GM12865 (cell line): ENCODE measurements around the gene SOHLH1.

Experiments
- DNase-seq: peaks from one replicate; pipeline ENCODE4 v3.0.0; 2010; ENCODE audit warnings: low read depth
- H3K4me3 ChIP-seq: 2 replicates; pipeline ENCODE4 v1.5.1; 2011; ENCODE audit warnings: mild to moderate bottlenecking, low read depth, low read length, control low read depth
- TF ChIP-seq, protein P1 (sequence below): IDR thresholded peaks from 2 replicates; pipeline ENCODE4 v1.5.1; 2011; ENCODE audit warnings: low read length, control low read depth, low read depth, inconsistent platforms; ENCODE audit not compliant: insufficient read depth; ENCODE audit errors: missing control alignments

The SOHLH1 gene

DNA sequence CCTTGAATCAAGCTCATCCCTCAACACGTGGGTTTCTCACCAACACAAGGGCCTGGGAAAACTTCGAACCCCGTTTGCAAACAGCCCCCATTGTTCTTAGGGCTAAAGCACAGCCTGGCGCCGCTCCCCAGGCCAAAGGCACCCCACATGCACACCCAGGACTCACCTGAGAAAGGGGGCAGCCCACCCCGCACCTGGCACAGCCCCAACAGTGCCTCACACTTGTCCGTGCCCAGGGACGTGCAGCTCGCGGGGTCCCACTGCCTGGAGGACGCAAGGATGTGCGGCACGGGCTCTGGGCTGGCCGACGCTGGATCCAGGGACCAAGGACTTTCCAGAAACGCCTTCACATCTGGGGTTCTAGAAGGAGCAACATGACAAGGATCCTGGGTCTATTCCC lies 2.8 kb downstream of the SOHLH1 start:
- no peak overlapping the region for H3K4me3 ChIP-seq
- no peak for DNase-seq
- TF ChIP-seq, protein P1, sequence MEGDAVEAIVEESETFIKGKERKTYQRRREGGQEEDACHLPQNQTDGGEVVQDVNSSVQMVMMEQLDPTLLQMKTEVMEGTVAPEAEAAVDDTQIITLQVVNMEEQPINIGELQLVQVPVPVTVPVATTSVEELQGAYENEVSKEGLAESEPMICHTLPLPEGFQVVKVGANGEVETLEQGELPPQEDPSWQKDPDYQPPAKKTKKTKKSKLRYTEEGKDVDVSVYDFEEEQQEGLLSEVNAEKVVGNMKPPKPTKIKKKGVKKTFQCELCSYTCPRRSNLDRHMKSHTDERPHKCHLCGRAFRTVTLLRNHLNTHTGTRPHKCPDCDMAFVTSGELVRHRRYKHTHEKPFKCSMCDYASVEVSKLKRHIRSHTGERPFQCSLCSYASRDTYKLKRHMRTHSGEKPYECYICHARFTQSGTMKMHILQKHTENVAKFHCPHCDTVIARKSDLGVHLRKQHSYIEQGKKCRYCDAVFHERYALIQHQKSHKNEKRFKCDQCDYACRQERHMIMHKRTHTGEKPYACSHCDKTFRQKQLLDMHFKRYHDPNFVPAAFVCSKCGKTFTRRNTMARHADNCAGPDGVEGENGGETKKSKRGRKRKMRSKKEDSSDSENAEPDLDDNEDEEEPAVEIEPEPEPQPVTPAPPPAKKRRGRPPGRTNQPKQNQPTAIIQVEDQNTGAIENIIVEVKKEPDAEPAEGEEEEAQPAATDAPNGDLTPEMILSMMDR: no peak

DNA sequence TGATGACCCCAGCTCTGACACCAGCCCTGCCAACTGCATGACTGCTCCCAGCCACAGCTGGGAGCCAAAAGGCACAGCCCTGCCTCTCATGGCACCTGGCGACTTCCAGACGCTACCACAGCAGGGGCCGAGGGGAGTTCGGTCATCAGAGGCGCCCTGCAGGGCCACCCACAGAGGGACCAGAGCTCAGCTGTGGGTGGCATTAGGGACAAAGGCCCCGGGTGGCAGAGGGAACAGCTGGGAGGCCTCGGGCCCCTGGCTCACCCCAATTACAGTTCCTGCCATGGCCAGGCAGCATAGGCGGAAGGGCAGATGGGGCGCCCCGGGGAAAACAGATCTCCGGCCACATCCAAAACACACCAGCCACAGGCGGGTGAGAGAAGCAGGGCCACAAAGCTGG lies 3.6 kb downstream of the SOHLH1 start:
- no peak overlapping the region for H3K4me3 ChIP-seq
- DNase-seq: no peak
- TF ChIP-seq, protein P1: no peak

DNA sequence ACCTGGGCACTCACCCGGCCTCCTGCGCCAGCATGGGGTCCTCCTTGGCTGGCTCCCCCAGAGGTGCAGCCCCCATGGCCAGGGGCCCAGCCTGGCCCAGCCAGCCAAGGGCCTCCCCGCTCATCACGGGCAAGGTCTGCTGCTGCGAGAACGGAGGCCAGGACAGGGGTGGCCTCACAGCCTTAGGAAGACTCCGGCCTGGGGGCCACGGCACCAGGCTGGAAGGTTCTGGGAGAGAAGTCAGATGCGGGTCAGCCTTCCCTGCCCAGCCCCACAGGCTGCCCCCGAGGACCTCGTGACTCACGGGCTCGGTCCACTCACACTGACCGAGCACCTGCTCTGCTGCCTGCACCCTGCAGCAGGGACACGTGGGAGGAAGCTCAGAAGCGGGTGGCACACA lies 4.2 kb downstream of the SOHLH1 start:
- DNase-seq: no peak
- no peak overlapping the region for H3K4me3 ChIP-seq
- TF ChIP-seq, protein P1: no peak

DNA sequence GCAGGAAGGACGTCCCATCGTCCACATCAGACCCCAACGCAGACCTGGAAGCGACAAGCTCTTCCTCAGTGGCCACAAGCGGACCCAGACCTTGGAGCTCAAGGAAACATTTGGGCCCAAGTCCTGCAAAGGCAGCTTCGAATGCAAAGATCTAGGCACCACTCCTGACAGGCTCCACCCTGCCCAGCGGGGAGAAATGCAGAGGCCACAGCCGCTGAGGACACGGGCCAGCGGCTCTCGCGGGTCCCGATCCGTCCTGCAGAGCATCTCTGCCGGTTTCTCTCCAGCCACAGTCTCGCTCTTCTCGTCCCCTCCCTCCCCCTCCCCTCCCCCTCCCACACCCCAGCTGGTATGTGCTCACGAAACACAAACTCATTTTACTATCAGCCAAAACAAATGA lies 4.9 kb downstream of the SOHLH1 start:
- H3K4me3 ChIP-seq: no peak overlapping the region
- TF ChIP-seq, protein P1: no peak
- DNase-seq: no peak

DNA sequence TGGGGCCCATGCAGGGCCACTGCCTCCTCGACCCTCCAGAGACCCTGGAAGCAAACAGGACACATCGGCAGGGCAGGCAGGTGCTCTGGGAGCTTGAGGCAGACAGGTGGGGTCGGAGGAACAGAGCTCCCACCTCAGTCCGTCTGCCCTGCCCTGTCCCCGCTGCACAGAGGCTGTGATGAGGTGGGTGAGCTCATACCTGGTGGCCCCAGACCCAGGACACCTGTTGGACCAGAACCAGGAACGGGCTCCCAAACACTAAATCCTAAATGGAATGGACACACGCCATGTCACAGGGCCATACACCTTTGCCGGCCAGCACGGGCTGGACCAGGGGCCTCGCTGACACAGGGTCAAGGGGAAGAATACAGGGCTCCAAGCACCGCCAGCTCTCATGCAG lies 5.5 kb downstream of the SOHLH1 start:
- no peak for DNase-seq
- no peak overlapping the region for H3K4me3 ChIP-seq
- TF ChIP-seq, protein P1: no peak

DNA sequence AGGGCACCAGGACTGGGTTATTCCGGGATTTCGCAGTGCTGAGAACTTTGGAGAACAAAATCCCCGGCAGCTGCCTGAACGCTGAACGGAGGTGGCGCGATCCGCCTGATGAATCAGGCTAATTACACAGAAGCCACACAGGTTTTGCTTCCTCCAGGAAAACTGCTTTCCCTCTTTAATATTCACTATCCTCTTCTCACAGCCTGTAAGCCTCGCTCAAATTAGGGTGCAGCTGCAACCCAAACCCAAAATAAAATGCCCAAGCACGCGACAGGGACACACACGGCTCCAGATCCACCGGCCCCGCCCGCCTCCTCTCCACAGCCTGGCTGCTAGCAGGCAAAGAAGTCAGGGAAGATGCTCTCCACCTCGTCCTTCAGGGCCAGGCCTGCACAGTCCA lies 6.0 kb downstream of the SOHLH1 start:
- no peak overlapping the region for H3K4me3 ChIP-seq
- DNase-seq: no peak
- TF ChIP-seq, protein P1: no peak

DNA sequence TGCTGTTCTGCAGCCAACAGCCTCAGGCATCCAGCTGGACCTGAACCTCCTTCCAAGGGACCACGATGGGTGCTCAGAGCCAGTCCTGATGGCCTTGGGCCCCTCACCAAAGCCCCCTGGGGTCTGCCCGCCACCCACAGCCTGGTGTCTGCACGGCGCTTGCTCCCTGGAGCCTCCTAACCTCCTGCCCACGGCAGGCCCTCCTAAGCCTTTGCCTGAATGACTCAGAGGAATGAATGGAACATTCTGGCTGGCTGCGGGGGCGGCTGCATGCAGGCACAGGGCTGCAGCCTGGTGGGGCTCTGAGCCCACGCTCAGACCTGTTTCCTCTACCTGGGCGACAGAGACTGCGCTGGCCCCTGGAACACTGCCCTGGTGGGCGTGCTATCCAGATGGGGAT lies 6.9 kb downstream of the SOHLH1 start:
- no peak overlapping the region for H3K4me3 ChIP-seq
- no peak for DNase-seq
- TF ChIP-seq, protein P1: no peak
